Duodenal mucosa (tissue), 2 donors: Measurements from ENCODE around the gene IMMP2L.

Source experiments
- H3K27ac ChIP-seq: one replicate; pipeline ENCODE4 v1.7.0; 2013; ENCODE audit warnings: low read depth, low read length
- H3K27me3 ChIP-seq, 2 donors: one replicate each; pipeline ENCODE4 v1.7.0; 2013; ENCODE audit warnings: low read length in 2 of 2, control low read depth in 1 of 2; ENCODE audit not compliant: insufficient read depth in 2 of 2, control insufficient read depth in 1 of 2
- H3K36me3 ChIP-seq, 2 donors: one replicate each; pipeline ENCODE4 v1.7.0; 2013; ENCODE audit warnings: low read length in 2 of 2, control low read depth in 1 of 2; ENCODE audit not compliant: insufficient read depth in 2 of 2, control insufficient read depth in 1 of 2
- H3K4me1 ChIP-seq, 2 donors: one replicate each; pipeline ENCODE4 v1.7.0; 2013; ENCODE audit warnings: low read length in 2 of 2, control low read depth in 1 of 2; ENCODE audit not compliant: insufficient read depth in 2 of 2, control insufficient read depth in 1 of 2
- H3K4me3 ChIP-seq, 2 donors: one replicate each; pipeline ENCODE4 v1.7.0; 2013; ENCODE audit warnings: low read length in 2 of 2, low read depth in 1 of 2
- H3K9ac ChIP-seq, 2 donors: one replicate each; pipeline ENCODE4 v1.7.0; 2013; ENCODE audit warnings: low read length in 2 of 2, low read depth in 1 of 2
- H3K9me3 ChIP-seq, 2 donors: one replicate each; pipeline ENCODE4 v1.7.0; 2013; ENCODE audit warnings: low read length in 2 of 2, control low read depth in 1 of 2; ENCODE audit not compliant: control insufficient read depth in 1 of 2

Gene IMMP2L

DNA sequence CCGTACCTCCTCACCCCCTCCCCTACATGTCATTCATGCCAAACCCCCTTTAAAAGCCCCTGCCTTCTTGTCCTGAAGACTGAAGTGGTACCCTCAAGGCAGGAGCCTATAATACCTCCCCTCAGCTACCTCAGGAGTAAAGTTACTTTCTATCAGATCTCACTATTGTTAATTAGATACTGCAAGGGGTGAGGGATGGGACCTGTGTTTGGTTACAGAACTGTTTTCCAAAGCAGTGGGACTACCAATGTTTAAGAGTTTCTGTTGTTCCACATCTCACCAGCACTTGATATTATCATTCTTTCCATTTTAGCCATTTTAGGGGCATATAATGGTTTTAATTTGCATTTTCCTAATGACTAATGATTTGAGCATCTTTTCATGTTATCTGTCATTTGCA is 668.2 kb downstream of the IMMP2L start:
- Histone ChIP-seq H3K9ac (no peak overlapping the region), H3K4me1 (no peaks in the 10 kb centered on the region), H3K36me3 (no peaks in the 10 kb centered on the region), H3K4me3 (no peak overlapping the region), H3K9me3 (peaks cover 0 to 4% of the 10 kb centered on the region in 2 donors), H3K27me3 (no peaks in the 10 kb centered on the region), H3K27ac (no peak overlapping the region)

DNA sequence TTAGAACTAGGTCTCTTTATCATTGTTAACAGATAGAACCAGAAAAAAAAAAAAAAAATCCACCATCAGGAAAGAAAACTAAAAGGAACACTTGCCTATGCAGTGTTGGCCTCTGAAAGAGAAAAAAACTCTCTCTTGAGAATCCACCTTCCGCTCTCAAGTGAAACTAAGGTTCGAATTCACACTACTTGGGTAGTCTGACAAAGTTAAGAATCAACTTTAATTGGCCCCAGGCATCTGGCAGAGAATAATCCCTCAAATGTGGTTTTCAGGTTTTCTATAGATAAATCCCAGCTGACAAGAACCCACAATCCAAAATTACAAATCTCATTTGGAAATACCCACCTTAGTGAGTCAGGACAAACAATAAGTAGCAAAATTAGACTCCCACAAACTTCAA is 671.1 kb downstream of the IMMP2L start:
- H3K4me3 ChIP-seq: no peak overlapping the region
- H3K27me3 ChIP-seq: no peaks in the 10 kb centered on the region
- H3K27ac ChIP-seq: no peak overlapping the region
- H3K4me1 ChIP-seq: no peaks in the 10 kb centered on the region
- no peaks in the 10 kb centered on the region for H3K36me3 ChIP-seq
- H3K9me3 ChIP-seq: no peaks in the 10 kb centered on the region
- no peak overlapping the region for H3K9ac ChIP-seq

DNA sequence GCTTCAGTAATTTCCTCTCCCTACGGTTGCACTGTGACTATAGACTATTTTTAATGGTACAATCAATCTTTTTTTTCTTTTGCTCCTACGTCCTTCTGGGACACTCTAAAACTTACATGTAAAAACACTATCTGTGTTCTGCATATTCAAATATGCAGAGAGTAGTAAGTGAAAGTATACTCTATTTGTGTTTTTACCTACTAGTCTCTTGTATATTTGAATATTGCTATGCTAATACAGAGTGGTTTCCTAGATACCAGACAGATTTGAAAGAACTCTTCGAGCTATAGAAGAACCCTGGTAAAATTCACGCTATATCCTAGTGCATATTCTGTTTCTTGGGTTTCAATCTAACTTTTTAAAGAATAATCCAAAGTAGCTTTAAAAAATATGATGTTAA is 672.2 kb downstream of the IMMP2L start:
- H3K36me3 ChIP-seq: no peaks in the 10 kb centered on the region
- no peaks in the 10 kb centered on the region for H3K27me3 ChIP-seq
- H3K9ac ChIP-seq: no peak overlapping the region

GRCh38 chr7:110889335-110889734 is 673.0 kb downstream of the IMMP2L start:
- H3K4me1 ChIP-seq: no peaks in the 10 kb centered on the region
- H3K27me3 ChIP-seq: no peaks in the 10 kb centered on the region
- H3K4me3 ChIP-seq: no peak overlapping the region
- no peaks in the 10 kb centered on the region for H3K36me3 ChIP-seq
- no peak overlapping the region for H3K9ac ChIP-seq
- H3K27ac ChIP-seq: no peak overlapping the region
- no peaks in the 10 kb centered on the region for H3K9me3 ChIP-seq

More for the DNA sequence above, 672.2 kb downstream of the IMMP2L start:
- Histone ChIP-seq H3K4me3 (no peak overlapping the region), H3K9me3 (no peaks in the 10 kb centered on the region), H3K27ac (no peak overlapping the region), H3K4me1 (no peaks in the 10 kb centered on the region)

GRCh38 chr7:110888641-110889040 is 673.7 kb downstream of the IMMP2L start:
- Histone ChIP-seq H3K27me3 (no peaks in the 10 kb centered on the region), H3K36me3 (no peaks in the 10 kb centered on the region), H3K4me3 (no peak overlapping the region), H3K9me3 (no peaks in the 10 kb centered on the region), H3K4me1 (no peaks in the 10 kb centered on the region), H3K9ac (no peak overlapping the region), H3K27ac (no peak overlapping the region)

- H3K27ac ChIP-seq: no peak overlapping the region
- H3K4me1 ChIP-seq: no peaks in the 10 kb centered on the region
- H3K9ac ChIP-seq: no peak overlapping the region
- H3K4me3 ChIP-seq: no peak overlapping the region
- H3K27me3 ChIP-seq: no peaks in the 10 kb centered on the region
- no peaks in the 10 kb centered on the region for H3K36me3 ChIP-seq
- no peaks in the 10 kb centered on the region for H3K9me3 ChIP-seq
Observed at GRCh38 chr7:110885474-110885873, 676.8 kb downstream of the IMMP2L start.

DNA sequence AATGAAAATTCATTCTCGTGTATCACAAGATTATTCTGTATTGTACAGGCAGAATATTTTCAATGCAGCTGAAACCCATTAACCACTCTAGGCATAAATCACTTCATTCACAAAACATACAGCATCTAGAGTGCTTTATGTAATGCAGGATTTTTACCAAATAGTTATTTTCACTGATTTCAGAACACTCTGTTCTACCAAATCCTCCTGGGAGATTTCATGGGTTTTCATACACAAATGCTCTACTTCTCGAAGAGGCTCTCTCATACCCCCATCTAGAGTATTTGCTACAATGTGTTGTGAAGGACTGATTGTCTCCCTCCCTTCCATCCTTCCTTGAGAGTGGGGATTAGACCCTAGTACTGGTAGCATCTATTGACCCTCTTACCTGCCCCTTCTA is 680.6 kb downstream of the IMMP2L start:
- Histone ChIP-seq H3K9me3 (no peaks in the 10 kb centered on the region), H3K9ac (no peak overlapping the region), H3K36me3 (no peaks in the 10 kb centered on the region), H3K27me3 (no peaks in the 10 kb centered on the region), H3K4me1 (no peaks in the 10 kb centered on the region), H3K4me3 (no peak overlapping the region), H3K27ac (no peak overlapping the region)

DNA sequence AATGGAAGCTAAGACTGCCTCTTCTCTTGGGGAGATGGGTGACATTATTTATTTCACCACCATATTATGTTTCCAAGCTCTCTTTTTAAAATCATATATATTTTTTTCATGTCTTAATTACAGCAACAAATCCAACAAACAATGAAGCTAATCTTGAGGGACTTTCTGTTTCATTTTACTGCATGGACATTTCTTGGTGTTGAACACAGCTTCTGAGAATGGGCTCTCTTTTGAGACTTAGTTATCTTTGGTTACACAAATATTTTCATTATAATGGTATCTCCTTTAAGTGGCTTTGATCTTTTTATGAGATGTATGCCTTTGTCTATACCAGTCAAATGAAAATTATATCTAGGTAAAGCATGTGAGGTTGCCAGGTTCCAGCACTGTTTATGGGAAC is 681.3 kb downstream of the IMMP2L start:
- no peaks in the 10 kb centered on the region for H3K9me3 ChIP-seq
- H3K9ac ChIP-seq: no peak overlapping the region
- no peak overlapping the region for H3K27ac ChIP-seq
- no peaks in the 10 kb centered on the region for H3K4me1 ChIP-seq
- no peaks in the 10 kb centered on the region for H3K27me3 ChIP-seq
- H3K4me3 ChIP-seq: no peak overlapping the region
- H3K36me3 ChIP-seq: no peaks in the 10 kb centered on the region

DNA sequence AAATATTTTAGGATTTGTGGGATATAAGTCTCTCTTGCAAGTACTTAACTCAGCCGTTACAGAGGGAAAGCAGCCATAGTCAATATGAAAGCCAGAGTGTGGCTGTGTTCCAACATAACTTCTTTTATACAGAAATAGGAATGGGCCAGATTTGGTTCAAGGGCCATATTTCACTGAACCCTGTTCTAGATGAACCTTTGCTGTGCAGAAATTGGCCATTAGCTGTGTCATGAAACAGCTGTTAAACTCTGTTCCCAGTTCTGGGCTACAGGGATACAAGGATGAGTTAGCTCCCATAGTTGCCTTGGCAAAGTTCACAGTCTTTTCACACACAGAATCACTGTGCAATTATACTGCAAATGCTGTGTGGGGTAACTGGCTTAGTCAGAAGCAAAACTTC is 685.3 kb downstream of the IMMP2L start:
- H3K27me3 ChIP-seq: no peaks in the 10 kb centered on the region
- no peaks in the 10 kb centered on the region for H3K4me1 ChIP-seq
- no peak overlapping the region for H3K9ac ChIP-seq
- H3K4me3 ChIP-seq: no peak overlapping the region
- no peak overlapping the region for H3K27ac ChIP-seq
- H3K36me3 ChIP-seq: no peaks in the 10 kb centered on the region
- no peaks in the 10 kb centered on the region for H3K9me3 ChIP-seq

- no peaks in the 10 kb centered on the region for H3K36me3 ChIP-seq
- H3K27me3 ChIP-seq: no peaks in the 10 kb centered on the region
- H3K4me1 ChIP-seq: no peaks in the 10 kb centered on the region
- H3K27ac ChIP-seq: no peak overlapping the region
- no peak overlapping the region for H3K9ac ChIP-seq
- no peak overlapping the region for H3K4me3 ChIP-seq
- H3K9me3 ChIP-seq: no peaks in the 10 kb centered on the region
Observed at GRCh38 chr7:110875346-110875745, 686.9 kb downstream of the IMMP2L start.

DNA sequence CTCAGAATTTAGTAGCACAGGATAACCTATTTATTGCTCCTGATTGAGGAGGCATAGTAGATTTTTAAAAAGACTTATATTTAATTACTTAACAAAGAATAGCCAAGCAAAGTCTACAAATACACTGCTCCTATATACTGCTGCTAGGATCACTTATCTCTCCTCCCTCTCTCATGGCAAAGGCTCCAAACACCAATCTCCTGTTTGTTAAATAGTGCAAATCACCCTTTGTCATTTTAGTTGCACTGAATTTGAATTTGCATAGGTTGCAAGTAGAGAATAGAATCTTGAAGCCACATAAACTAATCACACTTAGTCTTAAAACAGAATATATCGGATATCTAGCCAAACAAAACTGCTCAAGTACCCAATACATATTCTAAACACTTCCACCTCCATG is 690.4 kb downstream of the IMMP2L start:
- Histone ChIP-seq H3K4me3 (no peak overlapping the region), H3K36me3 (no peaks in the 10 kb centered on the region), H3K9ac (no peak overlapping the region), H3K27me3 (no peaks in the 10 kb centered on the region), H3K27ac (no peak overlapping the region), H3K4me1 (no peaks in the 10 kb centered on the region), H3K9me3 (peaks cover 0 to 2% of the 10 kb centered on the region in 2 donors)
